HG03378 (cell line): ENCODE results near the gene PNPLA5.

Experiments
- ATAC-seq: cut with Tn5 transposase; IDR thresholded peaks from one replicate; pipeline ENCODE4 v1.9.1; 2021; ENCODE audit warnings: mild to moderate bottlenecking, moderate library complexity; ENCODE audit not compliant: unreplicated experiment

The PNPLA5 gene

DNA sequence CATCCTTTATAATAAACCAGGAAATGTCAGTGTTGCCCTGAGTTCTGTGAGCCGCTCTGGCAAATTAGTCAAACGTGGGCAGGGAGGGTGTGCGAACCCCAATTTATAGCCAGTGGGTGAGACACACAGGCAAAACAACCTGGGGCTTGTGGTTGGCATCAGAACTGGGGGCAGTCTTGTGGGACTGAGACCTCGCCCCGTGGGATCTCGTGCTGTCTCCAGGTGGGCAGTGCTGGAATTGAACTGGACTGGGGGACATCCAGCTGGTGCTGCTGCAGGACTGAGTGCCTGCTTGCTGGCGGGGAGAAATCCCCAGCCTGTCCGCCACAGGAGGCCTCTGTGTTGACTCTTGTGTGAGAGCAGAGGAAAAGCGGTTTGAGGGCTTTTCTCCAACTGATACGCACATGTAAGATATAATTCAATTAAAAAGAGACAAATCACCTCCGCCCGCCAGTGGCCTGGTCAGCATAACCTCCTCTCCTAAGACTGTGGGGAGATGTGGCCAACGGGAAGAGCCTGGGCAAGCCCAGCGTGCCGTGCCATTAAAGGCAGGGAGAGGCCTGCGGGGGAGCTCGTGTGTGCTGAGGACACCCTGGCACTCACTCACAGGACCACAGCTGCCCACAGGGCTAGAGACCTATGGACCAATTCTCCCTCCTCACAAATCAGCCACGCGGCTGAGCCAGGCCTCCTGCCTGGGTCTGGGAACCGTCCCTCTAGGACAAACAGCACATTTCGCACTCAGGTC, 47.9 kb downstream of the PNPLA5 start:
- no peak for ATAC-seq

DNA sequence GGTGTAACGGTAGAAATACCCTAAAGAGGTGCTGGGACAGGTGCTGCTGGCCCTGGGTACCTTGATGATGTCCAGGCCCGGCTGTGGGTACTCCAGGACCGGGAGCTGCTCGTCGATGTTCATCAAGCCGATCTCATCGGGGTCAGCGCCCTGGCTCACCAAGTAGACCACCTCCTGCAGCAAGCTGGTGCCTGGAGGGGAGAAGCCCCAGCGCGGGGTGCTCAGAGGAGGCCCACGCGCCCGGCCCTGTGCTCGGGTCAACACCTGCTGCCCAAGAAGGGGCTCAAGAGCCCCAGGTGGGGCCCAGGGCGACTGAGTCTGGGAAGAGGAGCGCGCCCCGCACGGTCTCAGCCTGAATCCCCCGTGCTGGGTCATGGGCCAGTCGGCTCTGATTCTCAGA, 50.1 kb downstream of the PNPLA5 start:
- no peak for ATAC-seq

DNA sequence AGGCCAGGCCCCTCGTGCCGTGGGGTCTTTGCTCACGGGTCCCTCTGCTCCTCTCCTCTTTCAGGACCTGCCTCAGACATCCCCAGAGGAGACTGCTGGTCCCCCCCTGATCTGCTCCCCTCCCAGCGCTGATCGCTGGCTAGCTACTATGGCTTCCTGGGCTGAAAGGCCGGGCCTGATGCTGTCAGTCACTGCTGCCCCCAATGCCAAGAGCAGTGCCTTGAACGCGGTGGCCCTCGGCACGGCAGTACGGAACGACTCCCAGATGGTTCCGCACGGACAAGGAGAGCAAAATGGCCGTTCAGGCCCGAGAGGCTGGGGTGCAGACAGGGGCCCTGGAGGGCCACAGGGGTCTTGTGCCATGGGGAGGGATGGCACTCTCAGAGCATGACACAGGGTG, 51.0 kb downstream of the PNPLA5 start:
- ATAC-seq: no peak

GRCh38 chr22:43840431-43840830, 51.4 kb downstream of the PNPLA5 start:
- no peak for ATAC-seq

GRCh38 chr22:43839781-43840180, 52.0 kb downstream of the PNPLA5 start:
- ATAC-seq: no peak

DNA sequence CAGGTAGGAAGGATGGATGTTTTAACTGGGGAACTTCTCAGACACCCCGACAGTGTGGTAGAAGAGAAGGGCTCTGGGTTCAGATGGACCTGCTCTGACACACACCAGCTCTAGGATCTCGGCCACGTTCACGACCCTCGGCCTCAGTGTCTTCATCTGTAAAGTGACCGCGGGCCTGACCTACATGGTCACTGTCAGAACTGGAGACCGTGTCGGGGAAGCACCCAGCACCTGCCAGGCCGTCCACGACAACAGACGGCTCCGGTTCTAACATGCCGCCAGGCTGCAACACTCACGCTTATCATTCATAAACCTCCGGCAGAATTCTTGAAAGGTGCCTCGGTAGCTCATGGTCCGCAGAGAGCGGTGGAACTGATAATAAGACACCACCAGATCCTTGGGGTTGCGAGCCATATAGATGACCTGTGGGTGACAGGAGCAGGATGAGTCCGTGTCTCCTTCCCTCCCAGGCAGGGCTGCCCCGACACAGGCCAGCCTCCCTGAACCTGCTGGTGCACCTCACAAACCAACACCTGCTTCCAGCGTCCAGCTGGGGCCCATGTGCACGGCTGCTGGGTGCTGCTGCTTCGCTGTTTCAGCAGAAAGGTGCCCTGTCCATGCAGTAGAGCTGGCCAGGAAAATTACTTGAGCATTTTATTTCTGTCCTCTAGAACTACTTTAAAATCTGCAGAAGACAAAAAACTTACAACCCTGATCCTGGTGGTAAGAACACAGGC, 53.1 kb downstream of the PNPLA5 start:
- ATAC-seq: no peak

DNA sequence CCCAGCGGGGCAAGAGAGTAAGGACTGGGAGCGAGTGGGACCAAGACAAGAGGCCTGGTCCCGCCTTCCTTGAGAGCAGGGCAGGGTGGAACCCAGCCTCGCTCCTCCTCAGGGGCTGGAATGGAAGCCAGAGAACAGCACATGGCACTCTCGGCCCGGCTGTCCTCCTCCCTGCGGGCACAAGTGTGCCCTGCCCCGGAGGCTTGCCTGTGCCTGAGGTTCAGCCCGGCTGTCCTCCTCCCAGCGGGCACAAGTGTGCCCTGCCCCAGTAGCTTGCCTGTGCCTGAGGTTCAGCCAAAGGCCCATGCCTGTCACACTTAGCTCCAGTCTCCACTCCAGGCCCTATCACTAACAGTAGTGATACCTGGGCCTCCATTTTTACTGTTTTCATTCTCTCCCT, 53.7 kb downstream of the PNPLA5 start:
- no peak for ATAC-seq

GRCh38 chr22:43837666-43838065, 54.1 kb downstream of the PNPLA5 start:
- ATAC-seq: no peak

GRCh38 chr22:43835736-43836135, 56.1 kb downstream of the PNPLA5 start:
- no peak for ATAC-seq

- no peak for ATAC-seq
Observed at GRCh38 chr22:43835166-43835565, 56.6 kb downstream of the PNPLA5 start.

DNA sequence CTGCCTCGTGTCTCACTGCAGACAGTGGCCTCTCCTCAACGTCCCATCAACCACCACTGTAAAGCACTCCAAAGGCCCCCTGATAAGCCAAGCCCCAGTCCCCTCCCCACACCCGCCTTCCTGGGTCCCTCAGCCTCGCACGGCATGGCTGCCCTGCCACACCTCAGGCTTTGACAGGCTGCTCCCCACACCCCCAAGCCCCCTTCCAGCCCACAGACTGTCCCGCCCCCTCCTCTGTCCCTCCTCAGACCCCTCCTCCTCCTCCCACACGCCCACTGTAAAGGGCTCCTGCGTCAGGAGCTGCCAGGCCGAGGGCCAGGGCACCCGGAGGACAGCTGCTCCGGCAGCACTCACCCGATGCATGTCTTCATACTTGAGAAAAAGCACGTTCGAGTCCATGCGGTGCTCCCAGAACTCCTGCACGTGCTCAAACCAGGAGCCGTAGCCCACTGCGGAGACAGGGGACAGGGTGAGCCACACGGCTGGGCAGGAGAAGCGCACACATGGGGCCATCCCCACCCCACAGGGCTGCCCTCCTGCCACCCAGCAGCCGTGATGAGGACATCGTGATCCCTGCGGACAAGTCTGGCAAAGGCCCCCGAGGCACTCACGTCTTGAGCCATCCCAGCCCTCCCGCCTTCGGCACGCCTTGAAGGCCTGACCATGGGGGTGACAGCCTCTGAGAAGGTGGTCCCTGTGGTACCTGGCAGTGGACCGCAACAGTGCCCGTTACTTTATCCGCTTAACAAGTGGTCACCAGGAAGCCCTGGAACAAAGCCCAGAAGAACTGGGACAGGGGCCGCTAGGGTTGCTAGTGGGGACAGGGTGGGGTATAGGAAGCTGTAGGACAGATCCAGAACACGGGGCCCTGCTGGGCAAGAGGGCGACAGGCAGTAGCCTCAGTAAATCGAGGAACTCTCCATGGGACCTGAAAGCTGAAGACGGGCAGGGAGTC, 58.2 kb downstream of the PNPLA5 start:
- ATAC-seq: no peak

- no peak for ATAC-seq
Observed at GRCh38 chr22:43832393-43833265, 59.2 kb downstream of the PNPLA5 start.

DNA sequence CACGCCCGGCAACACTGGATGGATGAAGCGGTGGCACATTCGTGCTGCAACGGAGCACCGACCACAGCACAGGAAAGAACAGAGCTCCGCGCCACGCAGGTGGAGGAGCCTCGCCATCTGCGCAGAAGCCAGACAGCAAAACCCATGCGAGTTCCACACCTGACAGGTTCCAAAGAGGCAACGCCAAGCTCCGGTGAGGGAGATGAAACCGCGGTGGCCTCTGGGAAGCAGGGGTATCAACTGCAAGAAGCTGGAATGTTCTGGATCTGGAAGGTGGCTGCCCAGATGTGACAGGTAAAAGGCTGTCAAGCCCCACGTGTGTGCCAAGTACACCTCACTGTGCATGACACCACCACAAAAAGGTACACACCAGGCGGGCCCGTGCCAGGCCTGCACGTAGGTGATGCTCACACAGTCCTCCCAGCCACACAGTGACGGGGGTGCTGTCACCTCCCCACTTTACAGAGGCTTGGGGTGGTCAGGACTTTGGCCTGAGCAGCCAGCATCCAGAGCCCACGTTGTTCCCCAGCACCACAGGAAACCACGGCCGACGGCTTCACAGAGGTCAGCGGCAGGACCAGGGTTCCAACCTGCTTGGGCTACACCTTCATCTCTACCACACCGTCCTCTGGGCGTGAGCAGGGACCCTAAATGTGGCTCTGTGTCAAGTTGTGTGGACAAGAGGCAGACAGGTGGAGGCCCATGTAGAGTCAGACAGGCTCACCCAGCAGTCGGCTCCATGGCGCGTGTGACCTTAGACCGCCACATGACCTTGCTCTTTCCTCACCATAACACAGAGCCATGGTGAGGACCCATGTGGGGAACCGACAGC, 60.0 kb downstream of the PNPLA5 start:
- ATAC-seq: no peak

DNA sequence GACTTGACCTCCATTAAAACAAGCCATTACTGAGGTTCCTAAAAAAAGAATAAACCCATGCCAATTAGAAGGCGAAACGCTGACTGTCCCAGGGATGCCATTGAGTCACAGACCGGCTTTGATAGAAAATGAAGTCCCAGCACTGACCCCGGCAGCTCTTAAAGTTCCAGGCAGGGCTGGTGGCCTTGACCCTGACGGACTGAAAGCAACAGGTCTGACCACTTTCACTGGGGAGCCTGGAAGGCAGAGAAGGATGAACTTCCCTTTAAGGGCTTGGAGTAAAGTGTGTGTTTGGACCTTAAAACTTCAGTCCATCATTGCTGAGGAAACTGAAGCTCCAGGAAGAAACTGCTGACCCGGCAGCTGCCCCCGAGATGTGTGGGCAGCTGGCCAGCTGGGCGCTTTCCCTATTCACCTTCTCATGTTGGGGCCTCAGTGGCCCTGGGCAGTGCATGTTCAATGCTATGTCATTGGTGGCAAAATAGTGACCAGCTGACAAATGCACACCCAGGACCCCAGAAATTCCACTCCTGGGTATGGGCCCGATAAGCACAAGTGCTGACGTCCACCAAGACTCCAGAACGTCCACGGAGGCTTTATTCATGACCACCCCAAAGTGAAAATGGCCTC, 60.8 kb downstream of the PNPLA5 start:
- ATAC-seq: no peak

DNA sequence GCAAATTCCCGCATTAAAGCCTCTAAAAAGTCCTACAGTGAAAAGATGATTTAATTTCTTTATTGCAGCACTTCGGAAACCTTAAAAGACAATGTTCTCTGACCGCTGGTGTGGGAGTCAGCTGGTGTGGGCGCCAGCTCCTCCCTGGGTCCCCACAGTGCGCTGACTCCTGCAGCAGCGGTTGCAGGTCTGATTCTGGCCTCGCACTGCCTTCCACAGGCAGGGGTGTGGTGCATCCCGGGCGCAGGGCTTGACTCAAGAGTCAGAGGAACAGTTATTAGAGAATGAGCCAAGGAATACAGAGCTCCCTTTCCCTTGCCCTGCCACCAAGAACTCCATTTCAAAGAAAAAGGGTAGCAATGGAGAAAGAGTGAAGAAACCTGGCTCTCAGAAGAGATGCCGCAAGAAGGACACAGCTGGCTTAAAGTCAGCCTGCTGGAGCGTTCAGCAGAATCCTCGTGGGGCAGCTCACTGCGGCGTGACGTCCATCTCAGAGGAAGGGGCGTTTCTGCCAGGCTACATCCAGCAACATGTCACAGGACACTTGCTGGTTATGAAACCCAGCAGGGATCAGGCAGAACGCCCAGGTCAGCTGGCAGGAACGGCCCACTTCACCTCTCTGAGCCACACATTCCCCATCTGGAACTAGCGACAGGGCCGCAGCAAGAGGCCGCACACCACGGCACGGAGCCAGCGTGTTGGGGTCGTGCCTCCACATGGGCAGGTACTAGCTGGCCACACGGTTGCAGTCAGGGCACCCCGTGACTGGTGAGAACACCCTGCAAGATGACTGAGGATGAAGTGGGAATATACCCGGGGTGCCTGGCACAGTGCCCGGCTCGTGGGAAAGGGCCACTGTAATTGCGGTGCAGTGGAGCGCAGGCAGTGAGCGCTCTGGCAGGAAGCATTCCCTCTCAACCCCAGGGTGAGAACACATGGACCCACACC, 61.6 kb downstream of the PNPLA5 start:
- no peak for ATAC-seq
